SK-N-SH (cell line): ENCODE measurements around the gene TAS1R3.

Experiments used
- CHD2 ChIP-seq: fragments of 150-350 bp; IDR thresholded peaks from 2 replicates; pipeline ENCODE4 v1.6.1; 2018; ENCODE audit warnings: low read length; ENCODE audit not compliant: partially characterized antibody
- CTCF ChIP-seq: fragments of 200-600 bp; sonication (generic); IDR thresholded peaks from 2 replicates; pipeline ENCODE4 v1.6.1; 2017; ENCODE audit warnings: antibody characterized with exemption, mild to moderate bottlenecking, moderate library complexity
- EP300 ChIP-seq, 2 experiments: IDR thresholded peaks; 2 replicates each; pipeline versions ENCODE4 v1.4.0 to v1.6.1; 2012; ENCODE audit warnings: borderline replicate concordance in 1 of 2, low read depth in 1 of 2, low read length in 1 of 2
- EZH2phosphoT487 ChIP-seq: fragments of 200-600 bp; sonication (generic); IDR thresholded peaks from 2 replicates; pipeline ENCODE4 v1.6.1; 2017; ENCODE audit warnings: low read depth, mixed run types, mild to moderate bottlenecking, antibody characterized with exemption, moderate library complexity, borderline replicate concordance
- GABPA ChIP-seq: IDR thresholded peaks from 2 replicates; pipeline ENCODE4 v1.4.0; 2012; ENCODE audit warnings: low read depth, mild to moderate bottlenecking
- GATA2 ChIP-seq: sonication (generic); formaldehyde crosslinking; IDR thresholded peaks from 2 replicates; pipeline ENCODE4 v1.5.0; 2020; ENCODE audit warnings: mild to moderate bottlenecking, missing genetic modification reagents
- MAX ChIP-seq: IDR thresholded peaks from 2 replicates; pipeline ENCODE4 v1.4.0; 2012; ENCODE audit warnings: low read depth
- MXI1 ChIP-seq: IDR thresholded peaks from 2 replicates; pipeline ENCODE4 v1.6.1; 2012; ENCODE audit warnings: mild to moderate bottlenecking, low read depth, low read length, improper control_type of control experiment
- POLR2AphosphoS5 ChIP-seq: IDR thresholded peaks from 2 replicates; pipeline ENCODE4 v1.6.1; 2012; ENCODE audit warnings: low read depth, low read length
- SIN3A ChIP-seq: IDR thresholded peaks from 2 replicates; pipeline ENCODE4 v1.6.1; 2012; ENCODE audit warnings: low read depth, mild to moderate bottlenecking, low read length, moderate library complexity, borderline replicate concordance
- SMC3 ChIP-seq: IDR thresholded peaks from 2 replicates; pipeline ENCODE4 v1.6.1; 2012; ENCODE audit warnings: low read depth, low read length, improper control_type of control experiment
- TAF1 ChIP-seq: IDR thresholded peaks from 2 replicates; pipeline ENCODE4 v1.6.1; 2012; ENCODE audit warnings: low read depth, mild to moderate bottlenecking, low read length, moderate library complexity, borderline replicate concordance
- YY1 ChIP-seq: IDR thresholded peaks from 2 replicates; pipeline ENCODE4 v1.4.0; 2012; ENCODE audit warnings: low read depth, mild to moderate bottlenecking

GRCh38 chr1:1360506-1361169, 29.6 kb downstream of the TAS1R3 start:
- TF ChIP-seq CTCF = no peak
- peak; percentile 62 for TF ChIP-seq POLR2AphosphoS5
- peak in 1 of 2 experiments; percentile 63; a peak in 1 of 4 replicates for TF ChIP-seq EP300 (IDR thresholded peaks at IDR 0.05; ENCODE audit: borderline replicate concordance in 1 of 2, low read depth in 1 of 2, low read length in 1 of 2)
- peak; percentile 17; the same call in 1 of the 2 replicates for TF ChIP-seq TAF1
- no peak for TF ChIP-seq GATA2 (CRISPR knock-in tag)
- no peak for TF ChIP-seq EZH2phosphoT487
- peak; percentile 44; the same call in 1 of the 2 replicates for TF ChIP-seq SIN3A
- TF ChIP-seq MAX = peak; percentile 53; the same call in 1 of the 2 replicates
- no peak for TF ChIP-seq MXI1
- TF ChIP-seq CHD2 = no peak
- no peak for TF ChIP-seq SMC3
- TF ChIP-seq GABPA = no peak
- TF ChIP-seq YY1 = no peak
